GM12878 (cell line): ENCODE results near the gene ZNF804B. TPM values are rescaled to one million over a fixed set of nuclear protein-coding genes. Genes with fewer than 3 reads are reported as not detected.

Experiments used
- ATAC-seq: fragments of 200-7000 bp; cut with Tn5 transposase; 3 replicates; pipeline ENCODE4 v1.9.1; 2020; ENCODE audit warnings: mild to moderate bottlenecking, moderate library complexity
- BruUV-seq: library from RNA; stranded (reverse); fragments of 400-500 nt; replicated peaks from 2 replicates; lab custom pipeline; 2021; lab: Mats Ljungman, UMichigan
- CTCF ChIA-PET: fragments of 300-600 bp; sonication (Branson Sonifier 250); formaldehyde crosslinking; extraction: SDS; loops from one replicate; lab custom pipeline; 2021; ENCODE audit warnings: inconsistent platforms; lab: Yijun Ruan, JAX
- POLR2A ChIA-PET: fragments of 350-600 bp; formaldehyde crosslinking; extraction: SDS; loops from one replicate; lab custom pipeline; 2021; ENCODE audit warnings: inconsistent platforms; lab: Charles Lee
- RAD21 ChIA-PET: fragments of 300-600 bp; sonication (Branson Sonifier 250); formaldehyde crosslinking; loops from one replicate; lab custom pipeline; 2023; ENCODE audit warnings: antibody characterized with exemption; ENCODE audit not compliant: unreplicated experiment; lab: Charles Lee
- SMC1A ChIA-PET: fragments of 300-600 bp; sonication (Branson Sonifier 250); formaldehyde crosslinking; loops from one replicate; lab custom pipeline; 2023; ENCODE audit not compliant: unreplicated experiment, uncharacterized antibody; lab: Charles Lee
- DNase-seq: peaks from one replicate; pipeline ENCODE4 v3.0.0-alpha.2; 2011; ENCODE audit warnings: low read depth, low spot score
- FAIRE-seq: peaks from 3 replicates; lab custom pipeline; 2011; peaks lifted over from hg19 to GRCh38; lab: Jason Lieb, UNC
- H2AFZ ChIP-seq: 2 replicates; pipeline ENCODE4 v1.6.0; 2011; ENCODE audit warnings: low read depth, low read length, control low read depth; ENCODE audit not compliant: control insufficient read depth
- H3K27ac ChIP-seq: 2 replicates; pipeline ENCODE4 v1.5.1; 2011; ENCODE audit warnings: control low read depth; ENCODE audit not compliant: control insufficient read depth, insufficient read depth
- H3K27me3 ChIP-seq, 2 experiments: replicated peaks in 1 of 2; 2 replicates each; pipeline versions ENCODE4 v1.6.0 to v1.6.1; 2011; ENCODE audit warnings: low read length in 1 of 2; ENCODE audit not compliant: control insufficient read depth in 2 of 2, insufficient read depth in 2 of 2
- H3K36me3 ChIP-seq, 2 experiments: 2 replicates each; pipeline ENCODE4 v1.5.1; 2011; ENCODE audit warnings: low read length in 1 of 2; ENCODE audit not compliant: control insufficient read depth in 2 of 2, insufficient read depth in 2 of 2
- H3K4me1 ChIP-seq: 2 replicates; pipeline ENCODE4 v1.6.1; 2011; ENCODE audit warnings: mild to moderate bottlenecking, low read length, moderate library complexity, mixed read lengths; ENCODE audit not compliant: control insufficient read depth, insufficient read depth
- H3K4me2 ChIP-seq: 2 replicates; pipeline ENCODE4 v1.6.0; 2011; ENCODE audit warnings: control low read depth; ENCODE audit not compliant: control insufficient read depth, insufficient read depth
- H3K4me3 ChIP-seq: fragments of 200-600 bp; sonication (generic); 2 replicates; pipeline ENCODE4 v1.5.1; 2016
- H3K79me2 ChIP-seq: 2 replicates; pipeline ENCODE4 v1.6.0; 2011; ENCODE audit warnings: low read length; ENCODE audit not compliant: control insufficient read depth, insufficient read depth
- H3K9ac ChIP-seq: 2 replicates; pipeline ENCODE4 v1.8.0; 2011; ENCODE audit warnings: low read length, control low read depth, mixed read lengths; ENCODE audit not compliant: control insufficient read depth, insufficient read depth
- H3K9me3 ChIP-seq: replicated peaks from 3 replicates; pipeline ENCODE4 v1.5.1; 2011; ENCODE audit warnings: mild to moderate bottlenecking, low read length; ENCODE audit not compliant: control insufficient read depth, insufficient read depth
- H4K20me1 ChIP-seq: 2 replicates; pipeline ENCODE4 v1.6.0; 2011; ENCODE audit not compliant: control insufficient read depth, insufficient read depth
- ATF3 ChIP-seq: IDR thresholded peaks from 2 replicates; pipeline ENCODE4 v1.6.1; 2011; ENCODE audit warnings: low read depth, mild to moderate bottlenecking, low read length, moderate library complexity, borderline replicate concordance; ENCODE audit errors: extremely low read depth
- ATF7 ChIP-seq: fragments of 450-650 bp; IDR thresholded peaks from 2 replicates; pipeline ENCODE4 v1.6.1; 2016; ENCODE audit warnings: low read depth, mild to moderate bottlenecking
- BCLAF1 ChIP-seq: fragments of 450-650 bp; IDR thresholded peaks from 2 replicates; pipeline ENCODE4 v1.6.1; 2017; ENCODE audit warnings: antibody characterized with exemption, mild to moderate bottlenecking, moderate library complexity
- IRF4 ChIP-seq: IDR thresholded peaks from 2 replicates; pipeline ENCODE4 v1.6.1; 2011; ENCODE audit warnings: low read depth, low read length
- MEF2B ChIP-seq: fragments of 450-650 bp; IDR thresholded peaks from 2 replicates; pipeline ENCODE4 v1.6.1; 2018; ENCODE audit warnings: mild to moderate bottlenecking, moderate library complexity; ENCODE audit not compliant: partially characterized antibody, poor library complexity, severe bottlenecking
- NFYA ChIP-seq: IDR thresholded peaks from 2 replicates; pipeline ENCODE4 v1.6.1; 2011; ENCODE audit warnings: low read depth, mild to moderate bottlenecking, low read length, improper control_type of control experiment, borderline replicate concordance
- PBX3 ChIP-seq: IDR thresholded peaks from 2 replicates; pipeline ENCODE4 v1.6.1; 2011; ENCODE audit warnings: mild to moderate bottlenecking, low read depth, low read length, moderate library complexity; ENCODE audit not compliant: insufficient replicate concordance
- TBL1XR1 ChIP-seq: IDR thresholded peaks from 2 replicates; pipeline ENCODE4 v1.6.1; 2012; ENCODE audit warnings: low read depth, low read length, improper control_type of control experiment
- WGBS: methylation state at CpG from one replicate; pipeline ENCODE4 v1.1.6; 2016; ENCODE audit warnings: low lambda C conversion rate; ENCODE audit not compliant: insufficient replicate concordance, insufficient coverage; ENCODE audit errors: missing lambda C conversion rate; 5-methylcytosine and 5-hydroxymethylcytosine counted together
- in situ Hi-C: fragments of 300-500 bp; cut with MboI; formaldehyde crosslinking; loops from 9 replicates; pipeline ENCODE4 v1.14.3; 2018; ENCODE audit warnings: mixed read lengths
- intact Hi-C: fragments of 100-400 bp; cut with micrococcal nuclease; formaldehyde crosslinking; loops from one replicate; pipeline ENCODE4 v1.14.2; 2022; ENCODE audit not compliant: unreplicated experiment
- polyA plus RNA-seq, 11 experiments: library from polyadenylated mRNA; depleted of rRNA in 4 of 11; unstranded in 6 of 11; stranded (reverse) in 5 of 11; fragments of >200 nt; fragmentation: Nextera tagmentation in 4 of 11; fragmentation: Illumina TruSeq in 1 of 11; extraction: Ambion mirVana in 4 of 11; extraction: Trizol in 1 of 11; gene quantifications; 1 replicate in 1 of 11; 2 replicates in 10 of 11; pipeline versions ENCODE4 v1.2.1 to v1.2.3, GENCODE V29; 2011 to 2016; ENCODE audit warnings: inconsistent platforms in 2 of 11, missing spikeins in 2 of 11, low read depth in 1 of 11
- total RNA-seq, 4 experiments: library from RNA; depleted of rRNA in 3 of 4; stranded (reverse); fragments of >200 nt in 3 of 4; fragmentation: Illumina TruSeq in 1 of 4; extraction: Trizol in 1 of 4; gene quantifications; 2 replicates each; pipeline versions ENCODE4 v1.2.1 to v1.2.3, GENCODE V29; 2013 to 2021

The ZNF804B gene
- total and polyA plus RNA-seq, 10 of the 15 experiments (the other 5 are each of a cell fraction or from before 2014, with no cell fraction given) = not detected

GRCh38 chr7:89001306-89001705 is 241.8 kb downstream of the ZNF804B start:
- Histone ChIP-seq H3K9me3 (no peaks in the 10 kb centered on the region), H3K36me3 (no peaks in the 10 kb centered on the region), H3K4me1 (no peaks in the 10 kb centered on the region; the same call in 1 of the 2 replicates), H2AFZ (no peak overlapping the region), H3K27ac (no peak overlapping the region), H3K79me2 (no peaks in the 10 kb centered on the region), H3K27me3 (no peaks in the 10 kb centered on the region), H3K9ac (no peak overlapping the region), H4K20me1 (no peaks in the 10 kb centered on the region), H3K4me2 (no peak overlapping the region), H3K4me3 (no peak overlapping the region)
- FAIRE-seq = no peak
- 43% methylated on average over 1 of the region's 1 CpG for WGBS
- TF ChIP-seq MEF2B (no peak), BCLAF1 (no peak), NFYA (no peak), ATF7 (no peak), TBL1XR1 (no peak), IRF4 (no peak), ATF3 (no peak), PBX3 (no peak)
- ATAC-seq = no peak
- ChIA-PET POLR2A (no interaction called here), SMC1A (interaction anchor here (0.7 kb wide), 1 partner anchor 97 kb away, joined by 4 read pairs; no protein-coding TSS in a partner anchor), RAD21 (interaction anchor here (7.5 kb wide), 1 partner anchor 26 kb away, joined by 66 read pairs; no protein-coding TSS in a partner anchor), CTCF (interaction anchor here (0.7 kb wide), 1 partner anchor 1577 kb away, joined by 3 read pairs; no protein-coding TSS in a partner anchor)
- no TSS peak for BruUV-seq
- DNase-seq = no peak
- in situ Hi-C loops (no loop called here), intact Hi-C loops (no loop called here)
